OCI-LY7 (cell line): ENCODE data around the gene ROM1.

Experiments
- CTCF ChIP-seq: fragments of 200-600 bp; sonication (generic); conservative IDR thresholded peaks from 2 replicates; pipeline ENCODE4 v1.5.1; 2014; ENCODE audit warnings: mild to moderate bottlenecking, antibody characterized with exemption, low read length, moderate library complexity, mixed read lengths
- EZH2phosphoT487 ChIP-seq: fragments of 200-600 bp; sonication (generic); IDR thresholded peaks from 2 replicates; pipeline ENCODE4 v1.6.1; 2018; ENCODE audit warnings: low read depth, borderline replicate concordance, mild to moderate bottlenecking, mixed run types, antibody characterized with exemption, low read length, moderate library complexity, mixed read lengths

- TF ChIP-seq CTCF (no peak), EZH2phosphoT487 (no peak)
Measured at GRCh38 chr11:62569611-62570010, 43.4 kb upstream of the ROM1 start.
